HEK293T (cell line): Measurements from ENCODE around the gene TBC1D22A.

ENCODE experiments used
- CTCF ChIA-PET: fragments of 350-600 bp; formaldehyde crosslinking; extraction: SDS; loops from one replicate; lab custom pipeline; 2021; ENCODE audit warnings: antibody characterized with exemption, inconsistent platforms; lab: Yijun Ruan, JAX
- POLR2A ChIA-PET: fragments of 350-600 bp; formaldehyde crosslinking; extraction: SDS; loops from one replicate; lab custom pipeline; 2020; ENCODE audit warnings: antibody characterized with exemption, inconsistent platforms; lab: Yijun Ruan, JAX
- DNase-seq: peaks from one replicate; pipeline ENCODE4 v3.0.0; 2012; ENCODE audit warnings: mixed read lengths; ENCODE audit errors: extremely low spot score
- ARNT ChIP-seq: fragments of 450-650 bp; IDR thresholded peaks from 2 replicates; pipeline ENCODE4 v1.6.1; 2017; ENCODE audit warnings: mild to moderate bottlenecking
- BHLHE40 ChIP-seq: fragments of 450-650 bp; IDR thresholded peaks from 2 replicates; pipeline ENCODE4 v1.6.1; 2016; ENCODE audit warnings: mild to moderate bottlenecking, moderate library complexity, borderline replicate concordance
- CTBP1 ChIP-seq: fragments of 450-650 bp; IDR thresholded peaks from 2 replicates; pipeline ENCODE4 v1.6.1; 2016; ENCODE audit warnings: borderline replicate concordance
- ELF4 ChIP-seq: fragments of 450-650 bp; IDR thresholded peaks from 2 replicates; pipeline ENCODE4 v1.6.1; 2017; ENCODE audit warnings: antibody characterized with exemption
- FOXA1 ChIP-seq: fragments of 450-650 bp; IDR thresholded peaks from 2 replicates; pipeline ENCODE4 v1.6.1; 2016; ENCODE audit warnings: mild to moderate bottlenecking
- FOXK2 ChIP-seq: fragments of 450-650 bp; IDR thresholded peaks from 2 replicates; pipeline ENCODE4 v1.6.1; 2016; ENCODE audit warnings: mild to moderate bottlenecking
- FOXM1 ChIP-seq: fragments of 450-650 bp; IDR thresholded peaks from 2 replicates; pipeline ENCODE4 v1.6.1; 2017; ENCODE audit warnings: mild to moderate bottlenecking, borderline replicate concordance
- HDGF ChIP-seq: fragments of 450-650 bp; IDR thresholded peaks from 2 replicates; pipeline ENCODE4 v1.6.1; 2017; ENCODE audit warnings: antibody characterized with exemption, borderline replicate concordance
- L3MBTL2 ChIP-seq: fragments of 450-650 bp; conservative IDR thresholded peaks from 2 replicates; pipeline ENCODE4 v1.6.1; 2016; ENCODE audit warnings: mild to moderate bottlenecking
- LEF1 ChIP-seq: fragments of 450-650 bp; IDR thresholded peaks from 2 replicates; pipeline ENCODE4 v1.6.1; 2017; ENCODE audit warnings: mild to moderate bottlenecking, borderline replicate concordance
- NFRKB ChIP-seq: fragments of 450-650 bp; IDR thresholded peaks from 2 replicates; pipeline ENCODE4 v1.6.1; 2016; ENCODE audit warnings: mild to moderate bottlenecking, moderate library complexity
- SP1 ChIP-seq: fragments of 450-650 bp; IDR thresholded peaks from 2 replicates; pipeline ENCODE4 v1.6.1; 2017
- SUZ12 ChIP-seq: fragments of 450-650 bp; IDR thresholded peaks from 2 replicates; pipeline ENCODE4 v1.6.1; 2016; ENCODE audit warnings: mild to moderate bottlenecking
- TARDBP ChIP-seq: fragments of 450-650 bp; IDR thresholded peaks from 2 replicates; pipeline ENCODE4 v1.6.1; 2016
- ZNF384 ChIP-seq: fragments of 450-650 bp; IDR thresholded peaks from 2 replicates; pipeline ENCODE4 v1.6.1; 2016
- TF ChIP-seq, protein P1 (sequence below): fragments of 450-650 bp; IDR thresholded peaks from 2 replicates; pipeline ENCODE4 v1.6.1; 2016

The TBC1D22A gene

DNA sequence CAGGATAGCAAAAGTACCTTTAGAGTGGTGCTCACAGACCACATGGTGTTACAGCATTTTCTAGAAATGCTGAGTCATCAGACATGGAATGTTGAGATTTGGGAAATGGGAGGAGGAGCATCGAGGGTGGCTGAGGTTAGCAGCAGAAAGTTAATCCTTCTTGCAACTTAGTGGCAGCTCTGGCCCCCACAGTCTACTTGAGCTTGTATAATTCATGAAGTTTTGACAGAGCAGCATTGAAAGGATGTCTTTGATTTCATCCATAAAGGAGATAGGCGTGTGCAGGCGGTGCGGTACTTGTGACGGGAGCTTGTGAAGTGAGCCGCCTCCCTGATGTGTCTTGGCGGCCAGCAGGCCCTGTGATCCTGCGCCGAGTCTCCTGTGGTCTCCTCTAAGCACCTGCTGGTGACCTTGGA lies 330.5 kb downstream of the TBC1D22A start:
- POLR2A ChIA-PET: no interaction called here
- DNase-seq: no peak
- CTCF ChIA-PET: no interaction called here
- no peak for TF ChIP-seq ZNF384
- TF ChIP-seq TARDBP: no peak
- no peak for TF ChIP-seq ARNT
- no peak for TF ChIP-seq FOXM1
- no peak for TF ChIP-seq LEF1
- TF ChIP-seq HDGF: no peak
- TF ChIP-seq, protein P1, sequence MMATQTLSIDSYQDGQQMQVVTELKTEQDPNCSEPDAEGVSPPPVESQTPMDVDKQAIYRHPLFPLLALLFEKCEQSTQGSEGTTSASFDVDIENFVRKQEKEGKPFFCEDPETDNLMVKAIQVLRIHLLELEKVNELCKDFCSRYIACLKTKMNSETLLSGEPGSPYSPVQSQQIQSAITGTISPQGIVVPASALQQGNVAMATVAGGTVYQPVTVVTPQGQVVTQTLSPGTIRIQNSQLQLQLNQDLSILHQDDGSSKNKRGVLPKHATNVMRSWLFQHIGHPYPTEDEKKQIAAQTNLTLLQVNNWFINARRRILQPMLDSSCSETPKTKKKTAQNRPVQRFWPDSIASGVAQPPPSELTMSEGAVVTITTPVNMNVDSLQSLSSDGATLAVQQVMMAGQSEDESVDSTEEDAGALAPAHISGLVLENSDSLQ: no peak
- no peak for TF ChIP-seq NFRKB
- no peak for TF ChIP-seq L3MBTL2
- no peak for TF ChIP-seq CTBP1
- no peak for TF ChIP-seq SP1
- TF ChIP-seq BHLHE40: no peak
- no peak for TF ChIP-seq FOXK2
- no peak for TF ChIP-seq SUZ12
- no peak for TF ChIP-seq ELF4
- no peak for TF ChIP-seq FOXA1

DNA sequence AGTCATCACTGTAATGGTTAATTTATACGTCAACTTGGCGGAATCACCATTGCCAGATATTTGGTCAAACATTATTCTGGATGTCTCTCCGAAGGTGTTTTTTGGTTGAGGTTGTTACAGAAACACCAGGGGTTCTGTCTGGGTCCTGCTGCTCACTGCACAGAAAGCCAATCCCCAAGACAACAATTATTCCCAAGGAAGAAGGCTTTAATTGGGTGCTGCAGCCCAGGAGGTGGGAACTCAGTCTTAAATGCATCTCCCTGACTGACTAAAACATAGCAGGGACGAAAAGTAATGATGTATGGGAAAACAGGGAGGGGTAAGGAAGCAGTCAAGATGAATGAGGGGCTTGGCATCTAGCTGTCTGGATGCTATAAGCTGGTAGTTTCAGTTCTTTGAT lies 331.3 kb downstream of the TBC1D22A start:
- ChIA-PET CTCF (no interaction called here), POLR2A (no interaction called here)
- no peak for TF ChIP-seq L3MBTL2
- no peak for TF ChIP-seq FOXA1
- no peak for TF ChIP-seq HDGF
- no peak for TF ChIP-seq LEF1
- TF ChIP-seq BHLHE40: no peak
- TF ChIP-seq ELF4: no peak
- no peak for TF ChIP-seq ZNF384
- TF ChIP-seq ARNT: no peak
- TF ChIP-seq SUZ12: no peak
- TF ChIP-seq SP1: no peak
- TF ChIP-seq FOXM1: no peak
- no peak for TF ChIP-seq FOXK2
- TF ChIP-seq, protein P1: no peak
- TF ChIP-seq CTBP1: no peak
- no peak for TF ChIP-seq TARDBP
- TF ChIP-seq NFRKB: no peak
- DNase-seq: no peak

DNA sequence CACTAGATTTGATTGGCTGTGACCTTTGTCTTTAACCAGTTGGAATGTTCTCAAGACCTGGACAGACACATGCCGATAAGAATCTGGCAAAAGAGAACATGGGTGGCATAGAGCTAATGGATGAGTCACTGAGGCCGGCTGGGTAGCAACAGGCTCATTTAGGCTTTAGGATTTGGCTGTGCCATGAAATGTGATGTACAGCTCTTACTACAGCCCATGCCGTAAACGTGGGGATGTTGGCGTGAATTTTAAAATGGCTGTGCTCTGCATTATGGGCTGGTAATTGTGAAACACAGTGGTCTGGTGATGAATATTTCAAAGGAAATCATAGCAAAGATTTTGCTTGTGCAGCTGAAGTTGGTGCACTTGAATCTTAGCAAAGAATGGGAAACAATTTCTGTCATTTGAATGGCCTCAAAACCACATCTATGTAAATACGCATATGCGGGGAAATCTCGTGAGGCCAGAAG lies 332.4 kb downstream of the TBC1D22A start:
- ChIA-PET POLR2A (no interaction called here), CTCF (no interaction called here)
- no peak for TF ChIP-seq NFRKB
- TF ChIP-seq CTBP1: no peak
- TF ChIP-seq SUZ12: no peak
- TF ChIP-seq L3MBTL2: no peak
- no peak for TF ChIP-seq SP1
- DNase-seq: no peak

DNA sequence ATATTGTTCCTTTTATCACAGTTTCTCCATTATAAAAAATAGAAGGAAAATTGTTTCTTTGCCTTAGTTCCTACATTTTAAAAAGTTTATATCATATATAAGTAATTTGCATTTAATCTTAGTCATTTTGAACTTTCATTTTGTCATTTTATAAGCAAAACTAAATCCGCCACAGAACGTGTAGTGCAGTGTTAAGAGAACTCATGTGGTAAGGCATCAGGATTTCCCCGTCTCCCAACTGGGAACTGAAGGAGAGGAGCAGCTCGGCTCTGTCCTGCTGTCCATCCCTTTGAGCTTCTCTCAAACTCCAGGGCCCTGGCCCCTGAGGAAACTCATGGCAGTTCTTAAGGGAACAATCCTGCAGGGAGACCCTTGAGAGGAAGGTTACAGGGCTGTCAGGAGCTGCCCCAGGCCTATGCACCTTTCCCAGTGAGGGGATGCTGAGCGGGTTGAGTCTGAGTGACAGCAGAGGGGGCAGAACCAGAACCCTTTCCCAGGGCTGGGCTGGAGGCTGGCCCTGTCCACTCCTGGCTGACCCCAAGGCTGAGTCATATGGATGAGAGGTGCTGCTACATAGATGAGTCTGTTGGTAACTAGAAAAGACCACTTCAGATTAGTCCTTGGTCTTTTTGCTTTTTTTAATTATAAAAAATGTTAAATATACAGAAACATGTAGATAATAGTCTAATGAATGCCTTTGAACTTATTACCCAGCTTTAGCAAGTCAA lies 333.1 kb downstream of the TBC1D22A start:
- DNase-seq: no peak
- POLR2A ChIA-PET: no interaction called here
- CTCF ChIA-PET: no interaction called here
- TF ChIP-seq LEF1 (no peak), NFRKB (no peak), FOXA1 (no peak), ELF4 (no peak), ARNT (no peak), HDGF (no peak), TARDBP (no peak), CTBP1 (no peak), L3MBTL2 (no peak)
- TF ChIP-seq, protein P1: no peak

DNA sequence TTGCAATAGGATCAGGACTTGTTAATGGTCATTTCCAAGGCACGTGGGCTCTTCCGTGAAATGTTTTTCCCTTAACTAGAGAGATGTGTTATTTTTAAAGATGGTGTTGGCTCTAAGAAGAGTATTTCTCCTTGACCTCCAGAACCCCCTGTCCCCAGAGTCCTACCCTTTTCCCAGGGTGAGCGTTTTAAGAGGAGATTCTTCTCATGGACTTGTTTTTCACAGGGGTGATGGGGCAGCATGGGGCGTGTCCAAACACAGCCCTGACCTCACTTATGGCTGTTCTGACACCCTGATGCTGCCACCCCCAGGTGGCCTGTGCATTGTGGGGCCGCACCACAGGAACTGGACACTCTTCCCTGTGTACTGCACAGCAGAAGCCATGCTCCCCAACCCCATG lies 335.7 kb downstream of the TBC1D22A start:
- CTCF ChIA-PET: no interaction called here
- no peak for DNase-seq
- TF ChIP-seq SP1 (no peak), FOXK2 (no peak), TARDBP (no peak), FOXA1 (no peak)
- TF ChIP-seq, protein P1: no peak
- POLR2A ChIA-PET: no interaction called here

DNA sequence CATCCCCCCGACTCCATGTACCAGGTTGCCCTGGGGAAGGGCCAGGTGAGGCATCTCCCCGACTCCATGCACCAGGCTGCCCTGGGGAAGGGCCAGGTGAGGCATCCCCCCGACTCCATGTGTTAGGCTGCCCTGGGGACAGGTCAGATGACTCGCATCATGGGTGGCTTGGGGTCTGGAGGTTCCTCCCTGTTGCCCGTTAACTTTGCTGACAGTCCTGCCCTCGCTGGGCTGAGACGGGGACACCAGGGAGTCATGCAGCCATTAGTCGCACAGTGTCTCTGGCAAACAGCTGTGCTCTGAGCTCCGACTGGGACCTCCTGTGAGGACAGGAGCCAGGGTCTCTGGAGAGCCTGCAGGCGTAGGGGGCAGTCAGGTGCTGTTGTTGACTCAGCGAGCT lies 336.1 kb downstream of the TBC1D22A start:
- no peak for DNase-seq
- ChIA-PET CTCF (no interaction called here), POLR2A (no interaction called here)
- TF ChIP-seq L3MBTL2 (no peak), HDGF (no peak), LEF1 (no peak), ELF4 (no peak), FOXK2 (no peak), ARNT (no peak), SP1 (no peak), FOXM1 (no peak), BHLHE40 (no peak), ZNF384 (no peak), SUZ12 (no peak), TARDBP (no peak), CTBP1 (no peak), NFRKB (no peak), FOXA1 (no peak)
- TF ChIP-seq, protein P1: no peak
